T1000 (cell line): ENCODE results near the gene PACS2.
A peak's percentile ranks its signal among the peaks of the same experiment; 100 is the strongest.

Source experiments
- DNase-seq: peaks from one replicate; lab custom pipeline; 2025; ENCODE audit warnings: mixed read lengths; lab: John Stamatoyannopoulos, UW

PACS2 gene

DNA sequence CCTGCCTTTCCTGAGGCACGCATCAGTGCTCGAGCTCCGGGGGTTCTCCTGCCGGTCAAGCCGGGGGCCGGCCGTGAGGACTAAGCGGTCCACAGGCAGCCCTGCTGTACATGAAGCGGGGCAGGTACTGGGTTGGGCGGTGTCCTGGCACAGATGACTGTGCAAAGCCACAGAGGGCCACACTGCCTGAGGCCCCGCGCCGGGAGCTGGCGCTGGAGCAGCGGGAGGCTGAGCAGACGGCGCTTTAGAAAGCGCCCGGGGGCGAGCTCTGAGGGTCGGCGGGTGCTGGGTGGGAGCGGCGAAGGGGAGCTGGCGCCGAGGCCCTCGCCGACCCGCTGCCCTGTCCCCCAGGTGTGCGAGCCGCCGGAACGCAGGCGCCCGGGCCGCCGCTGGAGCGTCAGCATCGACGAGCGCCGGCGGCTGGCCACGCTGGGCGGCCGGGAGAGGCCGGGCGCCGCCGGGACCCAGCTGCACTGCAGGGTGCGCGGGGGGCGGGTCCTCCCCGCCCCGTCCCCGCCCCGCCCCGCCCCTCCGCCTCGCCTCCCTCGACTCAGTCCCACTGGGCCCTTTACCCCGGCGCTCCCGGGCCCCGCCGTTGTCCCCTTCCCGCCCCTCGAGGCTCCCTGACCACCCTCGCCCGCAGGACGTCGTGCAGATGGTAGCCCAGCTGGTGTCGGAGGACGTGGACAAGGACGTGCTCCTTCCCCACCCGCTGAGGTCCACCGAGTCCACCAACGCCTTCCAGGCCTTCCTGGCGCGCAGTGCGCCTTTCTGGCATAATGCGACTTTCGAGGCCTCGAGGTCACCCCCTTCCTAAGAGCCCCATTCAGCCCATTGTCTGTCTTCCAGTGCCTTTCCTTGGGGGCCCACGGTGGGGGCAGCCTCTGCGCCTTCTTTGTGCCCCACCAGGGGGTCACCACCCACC is 96.7 kb downstream of the PACS2 start:
- peak; percentile 48 for DNase-seq

DNA sequence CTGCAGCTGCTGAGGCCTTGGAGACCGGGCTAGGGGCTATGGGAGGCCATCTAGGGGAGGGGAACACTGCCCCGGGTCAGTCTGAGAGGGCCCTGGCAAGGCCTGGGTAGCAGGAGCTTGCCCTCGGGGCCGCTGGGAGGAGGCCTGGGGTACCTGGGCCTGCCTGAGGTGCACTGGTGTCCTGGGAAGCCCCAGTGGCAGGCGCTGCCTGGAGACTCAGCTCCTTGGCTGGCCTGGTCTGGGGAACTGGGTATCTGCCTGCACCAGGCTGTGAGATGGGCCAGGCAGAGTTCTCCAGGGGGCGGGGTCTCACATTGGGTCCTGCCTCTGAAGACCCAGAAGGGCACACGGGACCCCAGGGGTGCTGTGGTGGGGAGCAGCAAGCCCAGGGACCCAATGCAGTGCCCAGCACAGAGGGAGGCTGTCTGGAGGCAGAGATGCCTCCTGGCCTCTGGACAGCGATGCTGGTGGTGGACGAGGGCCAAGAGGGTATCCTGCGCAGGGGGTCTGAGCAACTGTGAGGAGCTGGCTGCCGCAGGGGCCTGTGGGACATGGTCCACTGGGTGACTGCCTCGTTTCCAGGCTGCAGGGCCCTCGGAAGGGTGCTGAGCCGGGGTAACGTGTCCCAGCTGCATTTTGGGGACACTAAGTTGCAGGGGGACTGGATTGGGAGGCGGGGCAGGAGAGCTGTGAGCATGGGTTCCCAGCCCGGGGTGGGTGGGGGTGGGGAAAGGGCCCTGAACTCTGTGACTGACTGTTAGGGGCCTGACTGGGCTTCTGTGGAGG is 97.6 kb downstream of the PACS2 start:
- no peak for DNase-seq

DNA sequence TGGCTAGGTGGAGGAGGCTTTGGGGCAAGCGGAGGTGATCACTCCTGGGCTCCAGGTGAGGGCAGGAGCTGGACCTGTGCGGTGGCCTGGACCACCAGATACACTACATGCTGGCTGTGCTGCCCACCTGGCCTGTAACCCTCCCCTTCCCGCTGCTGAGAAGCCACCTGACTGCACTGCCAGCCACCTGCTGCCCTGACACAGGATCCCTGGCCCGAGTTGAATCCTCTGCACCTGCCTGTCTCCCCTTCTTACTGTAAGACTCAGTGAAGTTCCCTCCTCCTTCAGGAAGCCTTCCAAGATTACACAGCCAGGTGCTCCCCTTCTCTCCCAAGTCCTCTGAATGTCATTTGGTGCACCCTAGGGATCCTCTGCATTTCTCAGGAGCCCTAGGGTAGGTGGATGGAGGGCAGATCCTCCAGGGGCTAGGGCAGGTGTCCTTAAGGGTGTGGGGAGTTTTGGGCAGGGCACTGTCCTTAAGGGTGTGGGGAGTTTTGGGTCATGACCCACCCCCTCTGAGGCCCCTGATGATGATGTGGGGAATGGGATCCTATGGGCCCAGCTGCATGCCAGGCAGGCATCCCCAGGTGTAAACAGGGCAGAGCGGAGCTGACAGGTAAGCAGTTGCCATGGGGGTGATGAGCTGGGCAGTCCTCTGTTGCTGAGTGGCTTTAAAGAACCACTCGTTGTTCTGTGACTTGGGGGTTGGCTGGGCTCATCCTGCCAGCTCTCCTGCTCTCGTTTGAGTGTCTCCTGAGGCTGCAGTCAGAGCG is 98.4 kb downstream of the PACS2 start:
- DNase-seq = no peak

DNA sequence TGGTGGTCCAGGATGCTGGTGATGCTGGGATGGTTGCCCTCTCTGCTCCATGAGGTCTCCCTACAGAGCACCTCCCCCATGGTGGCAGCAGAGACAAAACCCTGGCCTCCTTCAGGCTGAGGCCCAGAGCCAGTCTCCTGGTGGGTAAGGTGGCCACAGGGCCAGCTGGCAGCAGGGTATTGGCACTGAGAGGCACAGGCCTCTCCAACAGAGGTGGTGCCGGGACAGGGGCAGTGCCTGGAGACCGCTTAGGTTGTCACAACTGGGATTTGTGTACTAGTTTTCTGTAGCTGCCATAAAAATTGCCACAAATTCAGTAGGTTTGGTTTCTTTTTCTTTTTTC is 99.0 kb downstream of the PACS2 start:
- no peak for DNase-seq

DNA sequence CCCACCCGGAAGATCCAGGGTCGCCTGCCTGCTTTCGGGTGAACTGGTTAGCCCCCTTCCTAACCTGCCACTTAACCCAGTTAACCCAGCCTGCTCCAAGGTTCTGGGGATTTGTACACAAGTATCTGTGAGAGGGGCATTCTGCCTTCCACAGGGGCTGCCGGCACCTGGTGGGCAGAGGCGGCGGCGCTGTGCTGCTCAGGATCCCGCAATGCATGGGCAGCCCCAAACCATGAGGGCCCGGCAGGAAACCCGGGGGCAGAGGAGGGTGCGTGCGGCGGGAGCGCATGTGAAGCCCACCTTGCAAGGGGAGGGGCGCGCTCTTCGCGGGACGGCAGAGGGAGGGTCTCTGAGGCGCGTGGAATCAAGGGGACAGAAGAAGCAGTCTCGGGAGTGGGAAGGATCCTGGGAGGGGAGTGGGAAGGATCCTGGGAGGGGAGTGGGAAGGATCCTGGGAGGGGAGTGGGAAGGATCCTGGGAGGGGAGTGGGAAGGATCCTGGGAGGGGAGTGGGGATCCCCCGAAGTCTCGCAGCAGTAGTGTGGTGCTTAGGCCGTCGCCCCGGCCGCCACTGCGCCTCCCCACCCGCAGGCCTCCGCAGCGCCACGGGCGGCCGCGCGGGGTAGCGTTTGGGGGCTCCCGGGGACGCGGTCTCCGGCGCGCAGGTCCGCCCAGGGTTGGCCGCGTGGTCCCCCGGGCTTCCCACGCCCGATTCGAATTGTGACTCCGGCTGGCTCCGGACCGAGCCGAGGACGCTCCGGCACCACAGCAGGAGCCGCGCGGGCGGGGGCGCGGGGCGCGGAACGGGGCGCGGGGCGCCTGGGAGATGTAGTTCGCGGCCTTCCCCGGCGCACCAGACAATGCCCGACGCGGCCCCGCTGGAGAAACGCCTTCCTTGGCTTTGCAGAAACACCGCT is 100.2 kb downstream of the PACS2 start:
- DNase-seq = no peak

DNA sequence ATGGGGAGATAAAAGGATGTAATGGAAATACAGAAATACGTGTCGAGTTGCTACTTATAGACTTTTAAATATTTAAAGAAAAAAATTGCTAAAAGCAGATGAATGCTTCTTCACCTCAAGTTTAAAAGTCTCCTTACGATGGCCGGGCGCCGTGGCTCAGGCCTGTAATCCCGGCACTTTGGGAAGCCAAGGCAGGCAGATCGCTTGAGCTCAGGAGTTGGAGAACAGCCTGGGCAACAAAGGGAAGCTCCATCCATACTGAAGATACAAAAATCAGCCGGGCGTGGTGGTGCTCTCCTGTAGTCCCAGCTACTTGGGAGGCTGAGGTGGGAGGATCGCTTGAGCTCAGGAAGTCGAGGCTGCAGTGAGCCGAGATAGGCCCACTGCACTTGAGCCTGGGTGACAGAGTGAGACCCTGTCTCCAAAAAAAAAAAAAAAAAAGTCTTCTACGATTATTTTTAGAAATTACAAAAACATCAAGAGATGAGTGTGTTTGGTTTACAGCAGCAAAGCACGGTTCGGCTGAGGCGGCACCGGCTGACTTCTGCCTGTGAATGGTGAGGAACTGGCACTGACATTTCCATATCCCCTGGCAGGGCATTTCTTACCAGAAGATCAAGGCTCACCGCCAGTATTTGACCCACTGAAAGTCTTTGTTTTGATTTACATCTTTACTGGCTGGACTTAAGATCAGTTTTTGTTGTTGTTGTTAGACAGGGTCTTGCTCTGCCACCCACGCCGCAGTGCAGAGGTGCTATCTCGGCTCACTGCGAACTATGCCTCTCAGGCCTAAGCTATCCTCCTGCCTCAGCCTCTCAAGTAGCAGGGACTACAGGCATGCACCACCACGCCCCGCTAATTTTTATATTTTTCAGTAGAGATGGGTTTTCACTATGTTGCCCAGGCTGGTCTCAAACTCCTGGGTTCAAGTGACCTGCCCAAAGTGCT is 101.2 kb downstream of the PACS2 start:
- DNase-seq = no peak

DNA sequence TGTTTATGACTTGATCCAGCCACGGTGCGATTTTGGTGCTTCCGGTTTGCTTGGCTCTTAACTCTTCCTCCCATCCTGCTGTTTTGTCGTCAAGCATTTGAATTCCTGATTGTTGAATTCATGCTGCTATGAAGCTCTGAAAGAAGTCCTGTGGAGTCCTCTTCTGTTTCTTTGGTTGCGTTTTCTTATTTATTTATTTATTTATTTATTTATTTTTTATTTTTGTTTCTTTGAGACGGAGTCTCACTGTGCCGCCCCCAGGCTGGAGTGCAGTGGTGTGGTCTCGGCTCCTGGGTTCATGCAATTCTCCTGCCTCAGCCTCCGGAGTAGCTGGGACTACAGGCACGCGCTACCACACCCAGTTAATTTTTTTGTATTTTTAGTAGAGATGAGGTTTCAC is 102.1 kb downstream of the PACS2 start:
- DNase-seq = no peak

DNA sequence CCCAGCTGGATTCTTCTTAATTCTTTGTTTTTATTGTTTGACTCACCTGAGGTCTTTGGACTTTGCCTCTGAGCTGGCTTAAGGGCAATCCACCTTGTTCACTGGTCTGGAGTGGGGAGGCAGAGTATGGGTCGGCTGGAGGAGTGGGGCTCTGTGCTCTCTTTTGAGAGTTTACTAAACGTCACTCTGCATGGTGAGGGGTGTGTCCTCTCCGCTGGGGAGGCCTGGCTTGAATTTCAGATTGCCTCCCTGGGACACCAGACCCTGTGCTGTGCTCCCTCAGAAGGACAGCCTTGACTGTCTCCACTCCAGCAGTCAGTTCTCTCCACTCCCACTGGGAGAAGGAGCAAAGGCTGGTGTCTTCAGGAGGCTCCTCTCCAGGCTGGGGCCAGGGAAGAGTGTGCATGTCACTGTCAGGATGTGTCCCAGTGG is 103.2 kb downstream of the PACS2 start:
- no peak for DNase-seq

DNA sequence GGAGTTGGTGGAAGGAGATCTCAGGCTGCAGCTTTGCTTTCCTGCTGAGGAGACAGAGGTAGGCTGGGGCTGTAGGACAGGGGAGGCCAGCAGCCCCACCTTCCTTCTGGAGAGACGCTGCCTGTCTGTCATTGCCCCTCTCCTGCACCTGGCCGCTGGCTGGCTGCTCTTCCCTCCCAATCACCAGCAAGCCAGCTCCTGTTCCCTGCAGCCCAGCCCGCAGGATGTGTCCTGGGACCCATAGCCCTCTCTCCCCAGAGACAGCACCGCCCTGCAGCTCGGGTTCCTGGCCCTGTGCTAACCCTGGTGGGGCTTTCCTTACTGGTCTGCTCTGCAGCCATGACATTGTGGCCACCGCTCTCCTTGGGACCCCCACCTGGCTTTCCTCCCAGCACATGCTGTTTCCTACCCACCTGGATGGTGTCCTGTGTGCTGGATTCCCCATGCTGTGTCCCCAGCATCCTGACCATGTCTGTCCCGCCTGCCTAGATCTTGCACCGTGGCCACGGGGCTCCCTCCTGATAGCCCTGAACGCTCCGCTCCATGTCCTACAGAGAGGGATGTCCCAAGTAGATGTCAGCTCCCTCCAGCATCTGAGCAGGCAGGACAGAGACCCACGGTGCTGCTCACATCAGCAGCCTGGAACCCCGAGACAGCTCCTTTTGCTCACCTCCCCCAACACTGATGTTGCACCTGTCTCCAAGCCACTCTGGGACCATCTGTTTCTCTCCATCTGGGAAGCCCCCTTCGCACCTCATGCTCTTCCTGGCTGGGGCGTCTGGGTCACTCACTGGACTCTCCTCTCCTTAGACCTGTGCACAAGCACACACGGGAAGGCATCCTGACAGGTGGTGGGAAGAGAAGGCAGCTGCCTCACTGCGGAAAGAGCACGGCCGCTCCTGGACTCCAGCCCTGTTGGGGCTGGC is 104.0 kb downstream of the PACS2 start:
- no peak for DNase-seq

DNA sequence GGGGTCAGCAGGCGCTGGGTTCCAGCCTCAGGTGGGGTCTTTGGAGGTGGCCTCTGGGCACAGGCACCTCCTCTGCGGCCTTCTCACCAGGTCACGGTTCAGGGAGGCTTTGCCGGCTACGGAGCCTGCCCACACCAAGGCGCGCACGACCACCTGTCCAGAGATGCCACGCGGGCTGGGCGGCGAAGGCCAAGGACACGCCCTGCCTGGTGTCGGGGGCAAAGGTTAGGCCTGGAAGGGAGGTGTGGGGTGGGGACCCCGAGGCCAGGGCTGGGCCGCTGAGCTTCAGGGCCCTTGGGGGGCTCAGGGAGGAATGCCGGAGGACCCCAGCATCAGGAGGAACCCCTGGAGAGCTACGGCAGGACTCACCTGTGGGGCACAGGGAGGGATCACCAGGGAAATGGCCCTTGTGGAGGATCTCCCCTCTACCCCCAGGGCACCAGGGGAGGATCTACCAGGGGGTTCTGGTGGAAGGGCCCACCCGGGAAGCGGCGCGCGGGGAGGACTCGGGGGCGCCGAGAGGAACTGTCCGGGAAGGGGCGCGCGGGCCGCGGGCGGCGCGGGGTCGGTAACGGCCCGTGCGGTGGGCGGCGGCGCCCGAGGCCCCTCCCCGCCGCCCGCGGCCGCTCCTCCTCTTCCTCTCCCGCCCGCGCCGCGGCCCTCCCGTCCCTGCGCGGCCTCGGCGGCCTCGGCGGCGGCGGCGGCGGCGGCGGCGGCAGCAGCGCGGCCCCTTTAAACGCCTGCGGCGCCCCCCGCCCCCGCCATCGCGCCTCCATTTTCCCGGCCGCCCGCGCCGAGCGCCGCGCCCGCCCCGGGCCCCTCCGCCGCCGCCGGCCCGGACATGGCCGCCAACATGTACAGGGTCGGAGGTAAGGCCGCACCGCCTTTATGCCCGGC is 104.9 kb downstream of the PACS2 start, which contains the start of gene MTA1:
MTA1 (plus strand) TSS at position 633 of the 897 bp plus-strand sequence; CDS start at position 842, 209 bp downstream.
- DNase-seq = peak; percentile 8

DNA sequence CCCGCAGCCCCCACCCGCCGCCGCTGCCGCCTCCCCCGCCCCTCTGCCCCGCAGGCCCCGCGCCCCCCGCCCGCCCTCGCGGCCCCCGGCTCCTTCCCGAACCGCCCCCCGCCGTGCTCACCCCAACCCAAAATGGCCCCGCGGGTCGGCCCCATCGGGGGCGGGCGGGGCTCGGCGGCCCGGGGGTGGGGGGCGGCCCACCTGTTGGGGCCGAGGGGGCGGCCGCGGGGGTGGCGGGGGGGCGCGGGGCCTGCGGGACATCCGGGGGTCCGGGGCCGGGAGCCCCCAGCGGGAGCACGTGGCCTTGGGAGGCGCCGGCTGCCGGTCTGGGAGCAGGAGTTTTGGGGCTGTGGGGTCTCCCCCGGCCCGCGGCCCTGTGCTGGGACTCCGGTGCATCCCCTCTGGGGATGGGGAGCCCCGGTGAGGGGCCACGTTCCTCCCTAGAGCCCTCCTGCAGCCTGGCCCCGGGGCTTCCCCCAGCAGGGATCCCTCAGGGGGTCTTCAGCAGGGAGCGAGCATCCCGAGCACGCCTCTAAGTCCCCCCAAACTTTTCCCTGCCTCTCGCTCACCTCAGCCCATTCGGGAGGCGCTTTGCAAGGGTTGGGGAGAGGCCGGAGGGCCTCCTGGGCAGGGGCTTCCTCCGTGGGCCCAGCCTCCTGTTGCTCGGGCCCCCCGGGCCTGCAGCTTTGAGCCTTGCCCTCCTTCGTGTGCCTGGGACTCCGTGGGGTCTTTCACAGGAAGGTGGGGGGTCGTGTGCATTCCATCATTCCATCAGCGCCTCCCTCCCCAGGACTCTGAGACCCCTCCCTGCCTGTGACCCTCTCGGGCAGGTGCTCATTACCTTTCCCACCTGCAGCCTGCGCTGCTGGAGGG is 105.8 kb downstream of the PACS2 start:
- DNase-seq = no peak

DNA sequence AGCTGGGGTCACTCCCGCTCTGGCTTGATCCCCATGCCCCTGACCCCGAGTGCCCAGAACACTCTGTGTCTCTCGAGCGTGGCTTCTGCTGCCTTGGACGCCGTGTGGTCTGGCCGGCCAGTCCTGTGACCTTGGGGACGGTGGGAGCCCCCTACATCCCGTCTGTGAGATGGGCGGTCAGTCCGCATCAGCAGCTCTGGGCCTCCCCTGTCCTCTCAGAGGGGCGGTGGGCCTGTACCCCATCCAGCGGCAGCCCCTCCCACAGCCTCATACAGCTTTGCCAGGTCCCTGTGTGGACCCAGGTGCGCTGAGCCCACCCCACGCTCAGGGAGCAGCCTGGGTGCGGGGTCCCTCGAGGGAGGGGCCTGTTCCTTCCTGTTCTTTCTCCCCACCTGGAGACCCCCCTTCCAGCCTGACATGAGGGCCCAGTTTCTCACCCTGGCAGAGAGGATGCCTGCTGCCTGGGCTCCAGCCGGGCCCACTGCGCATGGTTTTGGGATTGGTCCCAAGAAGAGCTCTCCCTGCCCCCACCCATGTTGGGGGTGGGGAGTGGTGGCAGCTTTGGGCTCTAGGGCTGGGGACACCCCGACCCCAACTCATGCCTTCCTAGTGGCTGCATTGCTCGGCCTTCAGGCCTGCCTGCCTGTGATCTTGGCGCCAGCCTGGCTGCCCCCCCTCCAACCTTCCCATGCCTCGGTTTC is 106.6 kb downstream of the PACS2 start:
- DNase-seq = no peak

DNA sequence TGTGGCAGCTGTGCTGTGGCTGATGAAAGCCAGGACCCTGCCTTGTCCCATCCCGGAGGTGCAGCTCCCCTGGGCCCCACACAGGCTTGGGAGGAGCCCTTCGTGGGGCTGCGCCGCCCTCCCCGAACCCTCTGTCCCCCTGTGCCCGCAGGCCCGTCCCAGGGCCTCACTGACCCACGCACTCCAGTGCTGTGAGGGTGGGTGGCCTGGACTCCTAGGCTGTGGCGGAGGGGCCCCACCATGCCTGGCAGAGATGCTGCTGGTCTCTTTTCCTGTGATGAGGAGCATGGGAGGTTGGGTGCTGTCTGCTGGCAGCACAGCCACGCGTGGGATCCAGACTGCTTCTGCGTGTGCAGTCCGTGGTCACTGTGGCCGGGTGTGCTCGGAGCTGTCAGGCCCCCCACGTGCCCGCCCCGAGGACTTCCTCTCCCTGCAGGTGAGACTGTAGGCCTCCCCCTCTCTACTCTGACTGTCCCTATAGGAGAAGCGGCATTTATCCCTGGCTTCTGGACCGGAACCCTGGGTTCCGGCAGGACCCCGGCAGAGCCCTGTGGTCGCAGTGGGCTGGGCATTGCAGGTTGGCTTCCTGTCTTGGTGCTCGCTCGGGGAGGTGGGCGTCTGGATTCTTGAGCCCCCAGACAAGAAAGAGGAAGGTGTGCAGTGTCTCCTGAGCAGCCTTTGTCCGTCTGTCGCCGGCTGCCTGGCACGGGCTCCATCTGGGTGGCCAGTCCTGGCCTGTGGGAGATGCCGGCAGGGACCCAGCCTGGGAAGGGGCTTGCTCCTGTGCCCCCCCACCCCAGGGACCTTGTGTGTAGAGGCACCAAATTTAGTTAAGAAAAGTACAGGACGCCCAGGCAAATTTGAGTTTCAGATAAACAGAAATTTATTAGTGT is 107.4 kb downstream of the PACS2 start:
- DNase-seq = no peak

DNA sequence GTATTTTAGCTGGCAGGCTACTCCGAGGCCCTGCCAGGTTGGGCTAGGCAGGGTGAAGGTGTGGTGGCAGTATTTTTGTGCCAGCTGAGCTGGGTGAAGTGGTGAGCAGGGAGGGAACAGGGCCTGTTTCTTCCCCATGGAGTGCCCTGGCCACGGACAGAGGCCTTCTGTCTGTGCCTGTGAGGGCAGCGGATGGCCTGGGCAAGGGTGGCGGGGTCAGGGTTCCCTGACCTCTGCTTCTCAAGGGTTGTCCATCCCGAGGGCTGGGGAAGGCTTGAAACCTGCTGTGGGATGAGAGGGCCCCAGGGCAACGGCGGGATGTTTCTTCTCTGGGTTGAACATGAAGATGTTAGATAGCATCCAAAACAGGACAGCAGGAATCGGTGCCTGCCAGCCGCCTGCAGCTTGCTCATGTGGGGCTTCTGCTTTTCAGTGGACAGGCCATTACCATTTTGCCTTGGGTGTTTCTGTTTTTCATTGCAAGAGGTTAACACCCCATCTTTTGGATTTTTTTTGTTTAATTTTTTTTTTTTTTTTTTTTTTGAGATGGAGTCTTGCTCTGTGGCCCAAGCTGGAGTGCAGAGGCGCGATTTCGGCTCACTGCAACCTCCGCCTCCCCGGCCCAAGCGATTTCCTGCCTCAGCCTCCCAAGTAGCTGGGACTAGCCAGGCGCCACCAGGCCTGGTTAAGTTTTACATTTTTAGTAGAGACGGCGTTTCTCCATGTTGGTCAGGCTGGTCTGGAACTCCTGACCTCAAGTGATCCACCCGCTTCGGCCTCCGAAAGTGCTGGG is 108.3 kb downstream of the PACS2 start:
- DNase-seq = no peak
